ENCODE measurements around the gene SMAD2.
A peak's percentile ranks its signal among the peaks of the same experiment; 100 is the strongest.
"Not testable (repeated sequence)": the region's sequence is repeated elsewhere in the genome, so short reads cannot be mapped to it uniquely, and the experiment has no call there.

SMAD2 gene
- 132 to 210 reads per million in 2 donors for total RNA-seq

GRCh38 chr18:47930199-47930930, at the start of gene SMAD2:
SMAD2 (minus strand) TSS chr18:47930659; CDS start chr18:47896756, 33,903 bp downstream.
- peak; percentile 72 for DNase-seq

GRCh38 chr18:47979611-47980200, 49.2 kb upstream of the SMAD2 start:
- DNase-seq: no peak

GRCh38 chr18:47978603-47979002, 48.1 kb upstream of the SMAD2 start:
- DNase-seq: no peak

GRCh38 chr18:47978141-47978540, 47.7 kb upstream of the SMAD2 start:
- no peak for DNase-seq

- no peak for DNase-seq
These were observed 45.2 kb upstream of the SMAD2 start for GRCh38 chr18:47975701-47976100.

- DNase-seq: no peak
These were observed 44.6 kb upstream of the SMAD2 start for GRCh38 chr18:47975105-47975504.

GRCh38 chr18:47970664-47971531, 40.4 kb upstream of the SMAD2 start:
- no peak for DNase-seq

- DNase-seq: no peak
These were observed 39.4 kb upstream of the SMAD2 start for GRCh38 chr18:47969816-47970215.

- DNase-seq: no peak
These were observed 38.3 kb upstream of the SMAD2 start for GRCh38 chr18:47968721-47969120.

GRCh38 chr18:47968006-47968676, 37.7 kb upstream of the SMAD2 start:
- DNase-seq: no peak

- no peak for DNase-seq
These were observed 33.6 kb upstream of the SMAD2 start for GRCh38 chr18:47964053-47964452.

GRCh38 chr18:47961003-47961402, 30.5 kb upstream of the SMAD2 start:
- not testable (repeated sequence) for DNase-seq

- DNase-seq: no peak
These were observed 23.0 kb upstream of the SMAD2 start for GRCh38 chr18:47953471-47953931.

GRCh38 chr18:47950511-47950910, 20.1 kb upstream of the SMAD2 start:
- DNase-seq: no peak

GRCh38 chr18:47949202-47949601, 18.7 kb upstream of the SMAD2 start:
- DNase-seq: no peak

- no peak for DNase-seq
These were observed 16.4 kb upstream of the SMAD2 start for GRCh38 chr18:47946889-47947288.

- DNase-seq: no peak
These were observed 14.8 kb upstream of the SMAD2 start for GRCh38 chr18:47944972-47945852.

GRCh38 chr18:47936952-47937351, 6.5 kb upstream of the SMAD2 start:
- no peak for DNase-seq

GRCh38 chr18:47935321-47936055, 5.0 kb upstream of the SMAD2 start:
- no peak for DNase-seq

GRCh38 chr18:47932603-47933002, 2.1 kb upstream of the SMAD2 start:
- no peak for DNase-seq

- no peak for DNase-seq
These were observed 1.7 kb upstream of the SMAD2 start for GRCh38 chr18:47932190-47932589.
